ENCODE measurements around the gene NEK5.
A peak's percentile ranks its signal among the peaks of the same experiment; 100 is the strongest.

The NEK5 gene

GRCh38 chr13:51997186-51997585 lies 131.7 kb downstream of the NEK5 start:
- TF ChIP-seq CTCF (IDR thresholded peaks at IDR 0.05), result no peak
- Histone ChIP-seq H3K4me3 (no peak overlapping the region), H3K27ac (no peak overlapping the region)
- no peak for DNase-seq (ENCODE audit: low spot score)

GRCh38 chr13:51996641-51997040 lies 132.2 kb downstream of the NEK5 start:
- no peak overlapping the region for H3K4me3 ChIP-seq
- no peak for TF ChIP-seq CTCF (IDR thresholded peaks at IDR 0.05)
- no peak overlapping the region for H3K27ac ChIP-seq
- DNase-seq (ENCODE audit: low spot score), result no peak

- no peak for TF ChIP-seq CTCF (IDR thresholded peaks at IDR 0.05)
- DNase-seq (ENCODE audit: low spot score), result no peak
- H3K4me3 ChIP-seq, result peak overlapping the region; percentile 0
- H3K27ac ChIP-seq, result no peak overlapping the region
Measured at GRCh38 chr13:51995677-51996551, 133.0 kb downstream of the NEK5 start.

- Histone ChIP-seq H3K27ac (no peak overlapping the region), H3K4me3 (no peak overlapping the region)
- TF ChIP-seq CTCF (IDR thresholded peaks at IDR 0.05), result no peak
- DNase-seq (ENCODE audit: low spot score), result no peak
Measured at GRCh38 chr13:51993713-51994112, 135.2 kb downstream of the NEK5 start.

GRCh38 chr13:51988988-51989618 lies 139.8 kb downstream of the NEK5 start:
- Histone ChIP-seq H3K27ac (no peak overlapping the region), H3K4me3 (no peak overlapping the region)
- DNase-seq (ENCODE audit: low spot score), result no peak
- TF ChIP-seq CTCF (IDR thresholded peaks at IDR 0.05), result no peak
